GM15510 (cell line): ENCODE data around the gene LRRC37B.

Source experiments
- POLR2A ChIP-seq: IDR thresholded peaks from 3 replicates; pipeline ENCODE4 v1.6.1; 2011; ENCODE audit warnings: borderline replicate concordance; ENCODE audit not compliant: insufficient read length; ENCODE audit errors: extremely low read depth

Gene LRRC37B

DNA sequence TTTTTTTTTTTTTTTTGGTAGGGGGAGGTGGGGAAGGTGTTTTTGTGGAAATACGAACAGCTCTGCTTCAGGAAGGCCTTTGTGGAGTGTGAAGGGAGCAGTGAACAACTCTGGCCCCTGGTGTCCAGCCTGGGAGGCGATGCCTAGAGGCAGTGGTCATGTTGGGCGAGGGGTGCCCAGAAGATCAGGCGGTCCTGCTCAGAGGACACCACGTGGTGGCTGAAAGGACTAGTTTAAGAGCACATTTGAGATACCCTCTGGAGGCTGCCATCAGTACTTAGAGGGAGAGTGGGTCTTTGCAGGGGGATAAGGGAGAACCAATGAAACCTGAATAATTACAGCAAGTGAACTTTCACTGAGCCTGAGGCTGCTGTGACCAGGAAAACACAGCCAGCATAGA lies 95.0 kb downstream of the LRRC37B start:
- TF ChIP-seq POLR2A: no peak

DNA sequence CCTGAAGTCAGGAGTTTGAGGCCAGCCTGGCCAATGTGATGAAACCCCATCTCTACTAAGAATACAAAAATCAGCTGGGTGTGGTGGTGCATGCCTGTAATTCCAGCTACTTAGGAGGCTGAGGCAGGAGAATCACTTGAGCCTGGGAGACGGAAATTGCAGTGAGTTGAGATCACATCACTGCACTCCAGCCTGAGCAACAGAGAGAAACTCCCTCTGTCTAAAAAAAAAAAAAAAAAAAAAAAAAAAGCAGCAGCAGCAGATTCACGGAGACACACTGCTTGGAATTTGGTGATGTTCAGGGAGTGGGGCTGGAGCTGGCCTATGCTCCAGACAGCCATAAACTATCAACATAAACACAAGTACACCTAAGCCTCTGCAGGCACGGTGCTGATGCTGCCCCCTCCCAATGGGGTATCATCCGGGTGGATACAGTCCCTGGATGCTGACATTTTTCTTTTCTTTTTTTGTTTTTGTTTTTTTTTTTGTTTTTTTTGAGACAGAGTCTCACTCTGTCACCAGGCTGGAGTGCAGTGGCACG lies 95.5 kb downstream of the LRRC37B start:
- no peak for TF ChIP-seq POLR2A
